Activated CD8-positive, alpha-beta memory T cell treated with anti-CD3 and anti-CD28 coated beads for 24 hours (primary cell): ENCODE measurements around the gene EPHA6.
"Not testable (repeated sequence)": the region's sequence is repeated elsewhere in the genome, so short reads cannot be mapped to it uniquely, and the experiment has no call there.

Source experiments
- DNase-seq: peaks from one replicate; pipeline ENCODE4 v3.0.0-alpha.2; 2020

The EPHA6 gene

DNA sequence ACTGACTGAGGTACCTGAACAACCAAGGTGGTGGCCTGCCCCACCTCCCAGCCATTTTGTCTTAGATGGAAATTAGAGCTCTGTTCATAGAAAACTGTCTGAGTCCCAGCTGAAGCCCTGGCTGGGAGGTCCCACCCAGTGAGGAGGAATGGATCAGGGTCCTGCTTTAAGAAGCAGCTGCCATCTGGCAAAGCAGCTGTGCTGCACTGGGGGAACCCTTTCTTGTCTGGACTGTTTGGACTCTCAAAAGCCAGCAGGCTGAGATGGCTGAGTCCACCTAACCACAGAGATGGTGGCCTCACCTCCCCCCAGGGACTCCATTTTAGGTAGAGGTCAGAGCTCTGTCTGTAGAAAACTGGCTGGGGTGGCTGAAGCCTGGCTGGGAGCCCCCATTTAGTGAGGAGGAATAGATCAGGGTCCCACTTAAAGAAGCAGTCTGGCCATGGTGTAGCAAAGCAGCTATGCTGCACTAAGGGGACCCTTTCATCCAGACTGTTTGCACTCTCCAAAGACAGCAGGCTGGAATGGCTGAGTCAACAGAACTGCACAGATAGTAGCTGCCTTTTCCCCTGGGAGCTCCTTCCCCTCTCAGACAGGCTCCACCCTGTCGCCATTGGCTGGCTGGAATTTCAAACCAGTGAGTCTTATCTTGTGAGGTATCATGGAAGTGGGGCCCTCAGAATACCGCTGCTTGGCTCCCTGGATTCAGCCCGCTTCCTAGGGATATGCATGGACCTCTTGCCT is 116.9 kb downstream of the EPHA6 start:
- no peak for DNase-seq

DNA sequence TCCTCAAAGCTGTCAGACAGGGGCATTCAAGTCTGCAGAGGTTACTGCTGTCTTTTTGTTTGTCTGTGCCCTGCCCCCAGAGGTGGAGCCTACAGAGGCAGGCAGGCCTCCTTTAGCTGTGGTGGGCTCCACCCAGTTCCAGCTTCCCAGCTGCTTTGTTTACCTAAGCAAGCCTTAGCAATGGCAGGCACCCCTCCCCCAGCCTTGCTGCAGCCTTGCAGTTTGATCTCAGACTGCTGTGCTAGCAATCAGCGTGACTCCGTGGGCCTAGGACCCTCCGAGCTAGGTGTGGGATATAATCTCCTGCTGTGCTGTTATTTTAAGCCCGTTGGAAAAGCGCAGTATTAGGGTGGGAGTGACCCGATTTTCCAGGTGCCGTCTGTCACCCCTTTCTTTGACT is 127.7 kb downstream of the EPHA6 start:
- not testable (repeated sequence) for DNase-seq

DNA sequence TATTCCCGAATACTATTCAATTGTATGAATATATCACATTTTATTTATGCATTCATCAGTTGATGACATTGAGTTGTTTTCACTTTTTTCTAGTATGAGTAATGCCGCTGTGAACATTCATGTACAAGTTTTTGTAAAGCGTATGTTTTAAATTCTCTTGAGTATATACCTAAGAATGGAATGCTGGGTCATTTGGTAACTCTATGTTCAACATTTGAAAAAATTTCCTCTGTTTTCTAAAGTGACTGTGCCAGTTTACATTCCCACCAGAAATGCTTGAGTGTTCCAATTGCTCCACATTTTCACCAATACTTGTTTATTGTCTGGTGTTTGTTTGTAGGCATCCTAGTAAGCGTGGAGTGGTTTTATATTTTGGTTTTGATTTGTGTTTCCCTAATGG is 144.5 kb downstream of the EPHA6 start:
- DNase-seq: no peak

DNA sequence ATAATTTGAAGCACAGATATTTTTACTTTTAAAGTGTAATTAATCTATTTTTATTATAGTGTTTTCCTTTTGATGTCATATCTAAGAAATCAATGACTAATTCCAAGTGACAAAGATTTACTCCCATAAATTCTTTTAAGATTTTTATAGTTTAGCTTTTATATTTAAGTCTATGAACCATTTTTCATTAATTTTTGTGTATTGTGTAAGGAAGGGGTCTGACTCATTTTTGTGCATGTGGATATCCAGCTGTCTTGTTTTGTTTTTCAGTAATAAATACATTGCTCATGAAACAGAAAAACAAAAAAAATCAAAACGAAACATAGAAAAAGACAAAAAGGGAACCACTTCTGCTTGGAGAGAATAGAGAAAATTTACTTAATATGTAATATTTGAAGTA is 145.1 kb downstream of the EPHA6 start:
- DNase-seq: no peak

DNA sequence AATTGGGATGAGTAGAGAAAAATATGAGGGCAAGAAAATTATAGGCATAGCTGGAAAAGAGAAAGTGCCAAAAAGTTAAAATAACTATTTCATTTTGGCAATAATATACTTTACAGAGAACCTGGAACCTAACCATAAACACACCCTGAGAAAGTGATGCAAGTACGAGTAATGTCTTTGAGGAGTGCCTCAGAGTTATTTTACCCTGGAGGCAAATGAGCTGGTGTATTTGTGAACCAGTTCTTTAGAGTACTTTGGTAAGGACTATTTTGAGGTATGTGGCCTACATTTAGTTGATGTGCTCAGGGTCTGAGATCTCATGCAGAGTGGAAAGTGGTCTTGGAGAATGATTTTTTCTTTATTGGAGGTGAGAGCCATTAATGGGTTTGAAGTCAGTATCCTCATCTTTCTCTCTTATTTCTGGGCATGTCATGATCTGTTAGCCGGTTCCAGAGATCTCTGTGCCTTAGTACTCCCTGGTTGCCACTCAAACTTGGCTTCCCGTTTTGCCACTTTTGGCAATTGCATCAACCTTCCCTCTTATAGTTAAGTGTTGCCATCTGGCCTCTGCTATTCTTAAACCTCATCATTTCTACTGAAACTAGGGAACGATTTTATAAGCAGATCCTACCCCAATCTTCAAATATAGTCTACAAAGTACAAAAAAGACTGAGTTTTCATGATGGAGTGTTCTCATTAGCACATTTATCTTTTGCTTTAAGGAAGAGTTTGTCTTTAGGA is 145.7 kb downstream of the EPHA6 start:
- no peak for DNase-seq

DNA sequence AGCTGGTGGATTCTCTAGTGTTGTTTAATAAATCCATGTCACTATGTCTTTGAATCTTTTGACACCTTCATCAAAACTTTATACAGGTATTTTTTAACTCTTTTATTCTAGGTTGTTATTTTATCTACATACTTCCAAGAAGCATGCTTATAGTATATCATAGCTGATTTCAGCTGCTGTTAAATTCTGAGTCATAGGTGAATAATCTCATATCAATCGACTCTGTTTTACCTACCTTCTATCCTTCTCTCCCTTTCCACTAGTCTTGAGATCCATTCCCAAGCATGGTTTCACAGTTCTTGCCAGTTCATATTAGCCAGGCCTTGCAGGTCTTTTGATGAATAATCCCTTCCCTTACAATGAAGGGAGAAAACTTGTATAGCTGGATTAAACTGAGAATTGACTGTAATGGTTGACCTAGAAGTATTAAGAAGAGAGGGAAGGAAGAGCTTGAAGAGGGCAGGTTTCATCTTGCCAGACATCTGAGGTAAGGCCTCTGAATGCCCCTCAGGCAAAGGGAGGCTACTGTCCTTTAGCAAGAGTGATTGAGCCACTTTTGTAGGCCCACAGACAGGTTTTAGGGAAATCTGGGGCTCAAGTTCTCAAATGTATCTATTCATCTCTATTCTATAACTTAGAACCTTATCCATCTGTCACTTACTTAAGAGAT is 146.4 kb downstream of the EPHA6 start:
- no peak for DNase-seq

DNA sequence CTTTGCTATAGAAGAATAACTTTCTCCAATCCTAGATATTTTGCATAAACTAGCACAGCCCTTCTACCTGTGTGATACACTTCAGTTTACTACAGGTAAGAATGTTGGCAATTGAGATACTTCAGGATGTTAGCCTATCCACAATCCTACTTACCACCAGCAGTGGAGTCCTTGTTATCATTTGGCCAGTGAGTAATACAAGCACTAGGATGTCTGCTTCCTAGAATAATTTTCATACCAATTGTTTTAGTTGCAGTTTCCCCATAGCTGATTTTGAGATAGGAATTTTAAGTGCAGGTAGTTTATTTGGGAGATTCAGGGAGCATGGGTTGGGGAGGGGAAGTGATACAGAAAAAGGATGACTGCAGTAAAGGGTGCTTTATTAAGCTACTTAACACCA is 147.2 kb downstream of the EPHA6 start:
- DNase-seq: no peak

DNA sequence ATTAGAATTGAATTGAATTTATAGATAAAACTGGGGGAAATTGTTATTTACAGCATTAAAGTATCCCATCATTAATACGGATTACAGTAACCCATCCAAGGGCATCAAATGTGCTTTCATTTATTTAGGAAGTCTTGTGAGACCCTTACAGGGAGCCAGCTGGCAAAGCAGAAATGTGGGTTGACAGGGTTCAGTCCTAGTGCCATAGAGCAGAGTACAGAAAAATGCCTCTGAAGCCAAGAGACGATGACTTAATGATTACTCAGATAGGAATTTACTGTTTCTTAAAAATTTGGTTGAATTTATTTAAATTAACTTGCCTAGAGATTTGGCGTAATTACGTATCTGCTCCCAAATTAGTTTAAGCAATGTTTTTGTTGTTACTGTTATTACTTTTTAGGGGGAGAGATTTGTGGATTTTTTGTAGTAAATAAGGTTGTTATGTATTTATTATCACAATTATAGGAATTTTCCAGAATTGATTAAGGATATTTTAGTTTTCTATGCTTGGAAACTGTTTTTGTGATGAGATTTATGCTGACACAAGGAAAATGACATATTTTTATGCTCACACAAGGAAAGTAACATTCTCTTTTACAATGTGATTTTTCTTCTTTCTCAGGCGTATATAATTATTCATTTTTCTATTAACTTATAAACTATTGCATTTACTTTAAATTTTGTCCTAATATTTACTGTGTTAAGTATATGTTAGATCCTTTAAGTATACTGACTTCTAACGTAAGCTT is 152.0 kb downstream of the EPHA6 start:
- no peak for DNase-seq

DNA sequence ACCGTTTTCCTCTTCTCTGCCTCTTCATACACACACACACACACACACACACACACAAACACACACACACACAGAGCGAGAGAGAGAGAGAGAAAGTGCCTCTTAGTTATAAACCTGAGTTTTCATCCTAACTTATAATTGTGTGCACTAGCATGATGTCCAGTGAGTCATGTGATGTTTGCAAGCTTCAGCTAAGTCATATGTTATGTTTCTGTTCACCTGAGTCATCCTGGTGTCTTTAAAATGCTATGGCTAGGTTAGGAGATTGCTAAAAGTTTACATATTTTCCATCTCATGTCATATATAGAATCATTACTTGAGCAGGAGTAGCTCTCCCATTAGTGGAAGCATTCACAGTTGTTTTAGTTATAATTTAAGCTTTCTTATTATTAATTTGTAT is 155.8 kb downstream of the EPHA6 start:
- no peak for DNase-seq

DNA sequence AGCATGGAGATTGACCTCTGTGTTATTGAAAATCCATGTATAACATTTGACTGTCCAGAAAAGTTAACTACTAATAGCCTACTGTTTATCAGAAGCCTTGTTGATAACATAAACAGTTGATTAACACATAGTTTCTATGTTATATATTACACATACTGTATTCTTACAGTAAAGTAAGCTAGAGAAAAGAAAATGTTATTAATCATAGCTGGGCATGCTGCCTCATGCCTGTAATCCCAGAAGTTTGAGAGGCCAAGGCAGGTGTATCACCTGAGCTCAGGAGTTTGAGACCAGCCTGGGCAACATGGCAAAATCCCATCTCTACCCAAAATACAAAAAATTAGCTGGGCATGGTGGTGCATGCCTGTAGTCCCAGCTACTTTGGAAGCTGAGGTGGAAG is 163.3 kb downstream of the EPHA6 start:
- no peak for DNase-seq

DNA sequence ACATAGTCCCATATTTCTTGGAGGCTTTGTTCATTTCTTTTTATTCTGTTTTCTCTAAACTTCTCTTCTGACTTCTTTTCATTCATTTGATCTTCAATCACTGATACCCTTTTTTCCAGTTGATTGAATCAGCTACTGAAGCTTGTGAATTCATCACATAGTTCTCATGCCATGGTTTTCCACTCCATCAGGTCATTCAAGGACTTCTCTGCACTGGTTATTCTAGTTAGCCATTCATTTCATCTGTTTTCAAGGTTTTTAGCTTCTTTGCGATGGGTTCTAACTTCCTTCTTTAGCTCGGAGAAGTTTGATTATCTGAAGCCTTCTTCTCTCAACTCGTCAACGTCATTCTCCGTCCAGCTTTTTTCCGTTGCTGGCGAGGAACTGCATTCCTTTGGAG is 169.3 kb downstream of the EPHA6 start:
- DNase-seq: not testable (repeated sequence)

DNA sequence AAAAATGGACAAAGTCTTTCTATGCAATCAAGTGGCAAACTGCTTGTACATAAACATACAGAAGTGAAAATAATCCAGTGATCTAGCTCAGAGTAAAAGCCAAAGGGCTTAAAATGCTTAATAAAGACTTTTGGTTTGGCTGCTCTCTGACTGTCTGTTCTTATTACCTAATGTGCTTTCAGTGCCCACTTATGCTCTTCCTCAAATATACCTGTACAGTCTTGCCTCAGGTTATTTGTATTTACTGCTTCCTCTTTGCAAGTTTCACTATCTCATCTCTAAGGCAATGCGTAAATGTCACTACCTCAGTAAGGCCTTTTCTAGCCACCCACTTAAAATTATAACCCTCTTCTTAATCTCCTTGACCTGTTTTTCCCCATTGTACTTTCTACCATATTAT is 171.8 kb downstream of the EPHA6 start:
- DNase-seq: no peak

DNA sequence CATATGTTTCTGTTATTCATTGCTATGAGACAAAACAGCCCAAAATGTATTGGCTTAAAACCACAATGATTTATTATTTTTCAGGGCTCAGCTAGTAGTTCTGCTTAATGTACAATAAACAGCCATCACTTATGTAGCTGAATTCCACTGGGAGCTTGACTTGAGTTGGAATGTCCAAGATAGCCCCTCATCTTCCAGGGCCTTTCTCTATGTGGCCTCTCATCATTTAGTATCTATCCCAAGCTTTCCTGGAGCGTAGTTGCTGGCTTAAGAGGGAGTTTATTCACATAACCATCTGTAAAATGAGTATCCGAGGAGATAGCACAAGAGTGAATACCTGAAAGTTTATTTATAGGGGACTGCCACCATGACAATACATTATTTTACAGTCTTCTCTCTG is 176.8 kb downstream of the EPHA6 start:
- DNase-seq: no peak

DNA sequence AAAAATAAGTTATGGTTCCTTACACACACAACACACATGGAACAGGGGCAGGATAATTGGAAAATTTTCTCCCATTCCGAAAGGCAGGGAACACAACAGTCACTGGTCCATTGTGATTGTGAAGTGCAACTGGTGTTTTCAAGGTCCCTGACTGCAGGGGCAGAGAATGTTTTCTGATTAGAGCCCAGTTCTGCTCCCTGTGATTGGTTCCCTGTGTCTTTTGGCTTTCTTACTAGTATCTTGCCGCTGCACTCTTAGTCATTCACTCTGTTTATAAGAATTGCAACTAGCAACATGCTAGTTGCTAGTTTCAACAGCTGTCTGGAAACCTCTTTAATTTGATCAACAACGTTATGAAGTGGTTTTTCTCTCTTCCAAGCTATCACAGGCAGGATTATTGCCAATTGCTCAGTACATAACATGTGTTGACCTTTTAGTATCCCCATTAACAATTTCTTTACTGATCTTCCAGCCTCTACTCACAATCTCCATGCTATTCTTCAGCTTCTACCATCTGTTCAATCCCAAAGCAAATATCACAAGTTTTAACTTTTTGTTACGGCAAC is 177.5 kb downstream of the EPHA6 start:
- DNase-seq: no peak

DNA sequence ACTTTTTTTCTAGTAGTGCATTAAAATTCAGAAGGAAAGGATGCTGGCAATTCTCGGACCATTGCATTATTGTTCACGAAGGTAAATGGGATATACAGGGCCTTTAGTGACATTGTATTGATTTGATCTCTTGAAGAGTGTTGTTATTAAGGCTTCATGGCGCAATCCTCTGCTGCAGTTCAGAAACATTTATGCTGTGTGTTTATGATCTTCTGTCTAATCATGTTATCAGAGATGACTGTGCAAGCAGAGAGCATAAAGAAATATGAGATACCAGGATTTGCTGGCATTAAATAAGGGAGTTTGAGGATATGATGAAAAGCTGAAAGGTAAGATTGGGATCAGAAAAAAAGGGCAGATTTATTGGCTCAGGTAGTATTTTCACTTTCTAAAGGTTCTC is 180.6 kb downstream of the EPHA6 start:
- DNase-seq: no peak

DNA sequence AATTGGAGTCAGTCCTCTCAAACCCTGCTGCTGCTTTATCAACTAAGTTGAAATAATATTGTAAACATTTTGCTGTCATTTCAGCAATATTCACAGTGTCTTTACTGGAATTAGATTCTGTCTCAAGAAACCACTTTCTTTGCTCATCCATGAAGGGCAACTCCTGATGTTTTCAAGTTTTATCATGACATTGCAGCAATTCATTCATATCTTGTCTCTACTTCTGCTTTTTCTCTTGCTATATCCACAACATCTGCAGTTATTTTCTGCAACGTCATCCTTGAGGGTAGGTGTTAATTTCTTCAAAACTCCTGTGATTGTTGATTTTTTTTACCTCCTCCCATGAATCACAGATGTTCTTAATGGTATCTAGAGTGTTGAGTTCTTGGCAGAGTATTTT is 181.6 kb downstream of the EPHA6 start:
- no peak for DNase-seq

DNA sequence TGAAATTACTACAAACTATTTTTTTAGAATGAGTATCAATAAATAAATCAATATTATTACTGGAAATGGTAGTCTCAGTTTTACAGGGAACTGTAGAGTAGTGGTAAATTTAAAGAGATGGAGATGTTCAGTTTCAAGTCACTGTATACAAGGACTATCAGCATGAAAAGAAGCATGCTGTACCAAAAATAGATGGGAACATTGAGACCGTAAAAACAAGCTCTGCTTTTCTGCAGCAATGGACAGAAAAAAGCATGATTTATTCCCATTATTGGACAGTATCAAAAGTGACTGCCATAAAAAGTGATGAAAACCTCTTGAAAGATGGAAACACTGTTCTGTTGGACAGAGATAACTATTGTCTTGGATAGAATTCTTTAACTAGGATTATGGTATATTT is 187.2 kb downstream of the EPHA6 start:
- no peak for DNase-seq

DNA sequence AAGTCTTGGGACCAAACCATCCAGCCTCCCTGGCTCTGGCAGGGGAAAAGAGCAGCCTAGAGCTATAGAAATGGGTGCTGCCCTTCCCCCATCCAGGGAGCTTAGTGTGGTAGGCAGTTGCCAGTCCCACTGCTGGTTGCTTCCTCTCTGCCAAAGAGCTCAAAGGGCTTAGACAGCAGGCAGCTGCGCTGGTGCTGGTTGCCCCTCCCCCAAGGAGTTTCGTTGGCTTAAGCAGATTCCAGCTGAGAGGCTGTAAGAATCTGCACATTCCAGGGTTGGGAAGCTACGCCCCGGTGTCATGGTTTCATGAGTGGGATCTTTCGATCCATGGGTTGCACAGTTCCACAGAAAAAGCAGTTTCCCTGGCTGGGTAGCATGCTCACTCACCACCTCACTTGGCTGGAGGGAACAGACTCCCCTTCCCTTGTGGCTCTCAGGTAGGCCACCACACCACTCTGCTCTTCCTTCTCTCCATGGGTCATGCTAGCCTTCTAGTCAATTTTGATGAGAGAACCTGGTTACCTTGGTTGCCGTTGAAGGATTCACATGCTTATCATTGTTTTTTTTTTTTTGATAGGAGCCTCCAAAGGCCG is 195.1 kb downstream of the EPHA6 start:
- no peak for DNase-seq

DNA sequence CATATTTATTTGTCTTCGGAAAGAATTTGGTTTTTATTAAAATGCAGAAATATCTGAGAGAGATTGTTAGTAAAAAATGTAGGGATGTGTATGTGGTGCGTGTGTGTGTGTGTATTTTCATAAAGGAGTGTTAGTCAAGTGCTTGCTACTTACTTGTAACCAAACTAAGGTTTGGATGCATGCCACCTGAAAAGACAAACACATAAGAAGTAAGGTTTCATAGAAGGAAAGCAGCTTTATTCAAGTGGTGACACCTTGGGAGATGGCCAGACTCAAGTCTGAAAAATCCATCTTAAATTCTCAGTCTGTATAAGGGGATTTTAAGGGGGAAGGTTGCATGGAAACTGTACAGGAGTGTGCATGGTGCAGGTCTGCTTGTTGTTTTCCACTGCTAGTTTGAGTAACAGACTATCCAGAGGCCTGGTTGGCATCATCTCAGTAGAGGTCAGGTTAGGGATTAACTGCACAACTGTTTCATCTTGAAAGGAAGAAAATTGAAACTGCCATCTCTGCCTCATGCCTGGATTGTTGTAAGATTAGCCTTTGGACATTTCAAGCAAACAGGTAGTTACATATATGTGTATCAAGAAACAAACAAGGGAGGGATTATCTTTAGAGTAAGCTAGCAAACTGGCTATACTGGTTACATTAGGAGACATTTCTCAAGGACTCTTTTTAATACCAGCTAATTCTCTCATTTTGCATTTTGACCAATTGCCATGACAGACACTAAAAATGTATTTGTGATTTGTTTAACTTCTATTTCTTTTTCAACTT is 196.7 kb downstream of the EPHA6 start:
- no peak for DNase-seq

DNA sequence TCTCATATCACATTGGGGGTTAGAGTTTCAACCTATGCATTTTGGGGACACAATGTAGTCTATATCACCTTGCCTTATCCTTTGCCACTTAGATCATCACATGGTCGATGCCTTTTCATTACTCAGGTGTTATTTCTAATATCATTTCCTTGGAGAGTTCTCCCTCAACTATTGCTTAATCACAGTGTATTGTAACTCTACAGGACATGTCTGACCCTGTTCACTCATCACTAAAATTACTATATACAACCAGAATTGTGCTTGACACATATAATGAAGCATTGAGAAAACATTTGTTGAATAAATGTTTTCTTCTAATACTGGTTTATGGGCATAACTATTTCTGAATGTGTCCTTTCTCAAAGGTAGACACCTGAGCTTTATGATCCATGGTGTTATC is 207.4 kb downstream of the EPHA6 start:
- no peak for DNase-seq

DNA sequence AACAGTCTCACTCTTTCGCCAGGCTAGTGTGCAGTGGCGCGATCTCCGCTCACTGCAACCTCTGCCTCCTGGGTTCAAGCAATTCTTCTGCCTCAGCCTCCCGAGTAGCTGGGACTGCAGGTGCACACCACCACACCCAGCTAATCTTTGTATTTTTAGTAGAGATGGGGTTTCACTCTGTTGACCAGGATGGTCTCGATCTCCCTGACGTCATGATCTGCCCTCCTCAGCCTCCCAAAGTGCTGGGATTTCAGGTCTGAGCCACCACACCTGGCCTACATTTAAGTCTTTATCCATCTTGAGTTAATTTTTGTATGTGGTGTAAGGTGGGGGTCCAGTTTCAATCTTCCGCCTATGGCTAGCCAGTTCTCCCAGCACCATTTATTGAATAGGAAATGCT is 211.2 kb downstream of the EPHA6 start:
- DNase-seq: not testable (repeated sequence)

DNA sequence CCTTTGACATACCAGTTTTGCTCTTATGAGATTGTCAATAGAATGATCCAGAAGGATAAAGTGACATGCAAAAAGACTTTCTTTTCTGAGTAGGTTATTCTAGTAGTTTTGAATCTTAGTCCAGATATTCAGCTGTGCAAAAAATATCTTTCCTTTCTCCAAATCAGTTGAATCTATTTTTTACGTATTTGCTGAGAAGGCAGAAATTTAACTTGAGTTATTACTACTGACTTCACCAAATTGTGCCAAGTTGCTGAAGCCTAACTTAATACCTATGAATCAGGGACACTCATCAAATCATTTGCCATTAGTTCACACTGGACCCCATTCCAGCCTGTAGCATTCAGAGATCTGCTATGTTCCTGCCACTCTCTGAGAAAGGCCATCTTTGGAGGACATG is 215.6 kb downstream of the EPHA6 start:
- DNase-seq: no peak
